HG03565 (cell line): ENCODE measurements around the gene SELENOW.
"Not testable (repeated sequence)": the region's sequence is repeated elsewhere in the genome, so short reads cannot be mapped to it uniquely, and the experiment has no call there.

Experiments used
- ATAC-seq: cut with Tn5 transposase; IDR thresholded peaks from one replicate; pipeline ENCODE4 v1.9.1; 2021; ENCODE audit warnings: mild to moderate bottlenecking, moderate library complexity; ENCODE audit not compliant: unreplicated experiment

The SELENOW gene

DNA sequence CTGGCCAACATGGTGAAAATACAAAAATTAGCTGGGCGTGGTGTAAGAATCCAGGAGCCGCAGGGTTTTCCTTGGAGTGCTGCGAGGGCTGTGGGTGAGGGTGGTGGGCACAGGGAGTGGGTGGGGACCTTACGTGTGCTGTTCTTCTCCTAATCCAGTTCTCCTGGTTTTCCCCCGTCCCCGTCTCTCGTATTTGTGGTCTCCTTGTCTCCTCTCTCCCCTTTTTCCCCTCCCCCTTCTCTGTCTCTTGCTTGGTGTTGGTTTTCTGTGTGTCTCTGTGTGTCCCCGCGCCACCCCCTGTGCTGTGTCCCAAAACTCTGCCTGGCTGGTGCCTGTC is 1.7 kb downstream of the SELENOW start:
- no peak for ATAC-seq

DNA sequence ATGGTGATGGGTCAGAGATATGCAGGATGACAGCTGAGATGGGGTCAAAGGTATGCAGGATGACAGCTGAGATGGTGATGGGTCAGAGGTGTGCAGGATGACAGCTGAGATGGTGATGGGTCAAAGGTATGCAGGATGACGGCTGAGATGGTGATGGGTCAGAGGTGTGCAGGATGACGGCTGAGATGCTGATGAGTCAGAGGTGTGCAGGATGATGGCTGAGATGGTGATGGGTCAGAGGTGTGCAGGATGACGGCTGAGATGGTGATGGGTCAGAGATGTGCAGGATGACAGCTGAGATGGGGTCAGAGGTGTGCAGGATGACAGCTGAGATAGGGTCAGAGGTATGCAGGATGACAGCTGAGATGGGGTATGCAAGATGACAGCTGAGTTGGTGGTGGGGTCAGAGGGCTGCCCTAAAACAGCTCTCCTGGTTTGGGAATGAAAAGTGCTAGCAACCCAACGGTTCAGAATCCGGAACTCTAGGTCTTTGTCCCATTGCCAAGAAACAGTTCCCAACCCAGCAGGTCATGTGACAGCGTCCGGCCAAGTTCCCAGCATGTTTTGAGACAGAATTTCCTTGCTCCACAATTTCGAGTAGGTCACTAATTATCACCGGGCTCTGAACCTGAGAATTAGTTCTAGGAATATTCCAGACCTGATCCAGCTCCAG is 3.2 kb downstream of the SELENOW start:
- ATAC-seq = no peak

DNA sequence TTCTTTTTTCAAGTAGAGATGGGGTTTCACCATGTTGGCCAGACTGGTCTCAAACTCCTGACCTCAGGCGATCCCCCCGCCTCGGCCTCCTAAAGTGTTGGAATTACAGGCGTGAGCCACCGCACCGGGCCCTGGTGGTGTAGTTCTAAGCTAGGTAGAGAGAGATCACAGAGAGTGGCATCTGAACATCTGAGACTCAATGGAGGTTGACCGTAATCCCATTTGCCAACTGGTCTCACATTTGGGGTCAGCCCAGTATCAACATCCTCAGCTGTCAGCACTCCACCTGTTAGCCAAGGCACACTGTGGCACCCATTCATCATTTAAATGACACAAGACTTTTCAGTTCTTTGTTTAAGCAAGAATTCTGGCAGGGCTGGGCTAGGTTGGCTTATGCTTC is 8.1 kb downstream of the SELENOW start:
- ATAC-seq = no peak

DNA sequence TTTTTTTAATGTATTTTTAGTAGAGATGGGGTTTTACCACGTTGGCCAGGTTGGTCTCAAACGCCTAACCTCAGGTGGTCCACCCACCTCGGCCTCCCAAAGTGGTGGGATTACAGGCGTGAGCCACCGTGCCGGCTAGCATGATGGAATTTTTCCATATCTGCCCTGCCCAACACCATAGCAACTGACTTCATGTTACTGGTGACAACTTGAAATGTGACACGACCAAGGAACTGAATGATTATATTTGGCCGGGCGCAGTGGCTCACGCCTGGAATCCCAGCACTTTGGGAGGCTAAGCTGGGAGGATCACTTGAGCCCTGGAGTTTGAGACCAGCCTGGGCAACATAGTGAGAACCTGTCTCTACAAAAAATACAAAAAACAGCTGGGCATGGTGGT is 8.8 kb downstream of the SELENOW start:
- ATAC-seq = not testable (repeated sequence)

DNA sequence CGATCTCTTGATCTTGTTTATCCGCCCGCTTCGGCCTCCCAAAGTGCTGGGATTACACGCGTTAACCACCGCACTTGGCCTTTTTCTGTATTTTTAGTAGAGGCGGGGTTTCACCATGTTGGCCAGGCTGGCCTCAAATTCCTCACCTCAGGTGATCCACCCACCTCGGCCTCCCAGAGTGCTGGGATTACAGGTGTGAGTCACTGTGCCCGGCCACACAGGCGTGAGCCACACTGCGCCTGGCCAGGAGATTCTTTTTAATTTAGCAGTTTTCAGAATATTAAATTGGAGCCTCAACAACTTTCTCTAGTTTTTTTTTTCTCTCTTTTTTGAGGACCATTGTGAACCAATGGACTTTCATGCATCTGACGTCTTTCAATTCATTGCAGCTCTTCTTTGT is 11.3 kb downstream of the SELENOW start:
- ATAC-seq = not testable (repeated sequence)

DNA sequence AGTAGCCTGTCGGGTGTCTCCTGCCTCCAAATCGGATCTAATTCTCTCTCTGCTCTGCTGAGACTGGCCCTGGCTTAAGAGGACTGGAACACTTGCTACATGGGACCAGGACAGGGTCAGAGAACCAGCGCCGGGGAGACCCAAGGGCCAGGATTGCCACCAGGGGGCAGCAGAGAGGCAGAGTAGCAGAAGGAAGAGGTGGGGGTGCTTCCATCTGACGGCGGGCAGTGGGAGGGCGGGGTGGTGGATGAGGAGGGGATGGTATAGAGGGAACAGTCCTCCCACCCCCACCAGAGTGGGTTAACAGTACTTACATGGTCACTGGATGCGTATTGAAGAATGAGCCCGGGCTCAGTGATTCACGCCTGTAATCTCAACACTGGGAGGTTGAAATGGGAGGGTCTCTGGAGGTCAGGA is 11.9 kb downstream of the SELENOW start:
- ATAC-seq = no peak

DNA sequence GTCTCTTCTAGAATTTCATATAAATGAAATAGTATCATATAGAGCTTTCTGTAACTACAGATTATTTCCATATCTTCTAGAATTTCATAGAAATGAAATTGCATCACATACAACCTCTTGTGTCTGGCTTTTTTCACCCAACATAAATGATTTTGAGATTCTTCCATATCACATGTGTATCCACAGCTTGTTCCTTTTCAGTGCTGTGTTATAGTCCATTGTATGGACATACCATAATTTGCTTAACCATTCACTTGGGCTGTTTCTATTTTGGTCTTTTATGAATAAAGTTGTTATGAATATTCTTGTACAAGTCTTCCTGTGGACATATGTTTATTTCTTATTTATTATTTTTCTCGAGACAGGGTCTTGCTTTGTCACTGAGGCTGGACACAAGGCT is 14.1 kb downstream of the SELENOW start:
- no peak for ATAC-seq

DNA sequence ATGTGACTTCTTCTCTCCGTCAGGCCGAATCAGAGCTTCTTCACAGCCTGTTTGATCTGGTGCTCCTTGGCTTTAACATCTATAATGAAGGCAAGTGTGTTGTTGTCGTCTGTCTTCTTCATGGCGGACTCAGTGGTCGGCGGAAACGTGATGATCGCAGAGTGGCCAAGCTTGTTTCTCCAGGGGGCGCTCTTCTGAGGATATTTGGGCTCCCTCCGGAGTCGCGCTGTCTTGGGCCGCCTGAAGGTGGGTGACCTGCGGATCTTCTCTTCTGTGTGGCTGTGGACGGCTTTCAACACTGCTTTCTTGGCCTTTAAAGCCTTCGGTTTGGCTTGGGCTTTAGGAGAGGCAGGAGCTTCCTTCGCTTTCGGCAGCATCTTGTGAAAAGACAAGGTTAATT is 16.0 kb downstream of the SELENOW start:
- ATAC-seq = no peak

DNA sequence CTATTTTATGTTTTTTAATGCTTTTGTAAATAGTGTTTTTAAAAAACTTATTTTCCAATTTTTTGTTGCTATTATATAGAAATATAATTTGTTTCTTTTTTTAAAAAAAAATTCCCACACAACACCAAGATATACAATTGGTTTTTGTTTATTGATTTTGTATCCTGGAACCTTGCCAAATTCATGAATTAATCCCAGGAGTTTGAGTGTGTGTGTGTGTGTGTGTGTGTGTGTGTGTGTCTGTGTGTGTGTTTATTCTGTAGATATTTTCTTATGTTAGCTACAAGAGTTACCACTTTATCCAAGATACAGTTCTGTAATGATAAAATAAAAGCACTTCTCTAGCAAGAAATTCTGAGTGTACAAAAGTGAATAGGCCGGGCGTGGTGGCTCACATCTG is 18.3 kb downstream of the SELENOW start:
- ATAC-seq = no peak

DNA sequence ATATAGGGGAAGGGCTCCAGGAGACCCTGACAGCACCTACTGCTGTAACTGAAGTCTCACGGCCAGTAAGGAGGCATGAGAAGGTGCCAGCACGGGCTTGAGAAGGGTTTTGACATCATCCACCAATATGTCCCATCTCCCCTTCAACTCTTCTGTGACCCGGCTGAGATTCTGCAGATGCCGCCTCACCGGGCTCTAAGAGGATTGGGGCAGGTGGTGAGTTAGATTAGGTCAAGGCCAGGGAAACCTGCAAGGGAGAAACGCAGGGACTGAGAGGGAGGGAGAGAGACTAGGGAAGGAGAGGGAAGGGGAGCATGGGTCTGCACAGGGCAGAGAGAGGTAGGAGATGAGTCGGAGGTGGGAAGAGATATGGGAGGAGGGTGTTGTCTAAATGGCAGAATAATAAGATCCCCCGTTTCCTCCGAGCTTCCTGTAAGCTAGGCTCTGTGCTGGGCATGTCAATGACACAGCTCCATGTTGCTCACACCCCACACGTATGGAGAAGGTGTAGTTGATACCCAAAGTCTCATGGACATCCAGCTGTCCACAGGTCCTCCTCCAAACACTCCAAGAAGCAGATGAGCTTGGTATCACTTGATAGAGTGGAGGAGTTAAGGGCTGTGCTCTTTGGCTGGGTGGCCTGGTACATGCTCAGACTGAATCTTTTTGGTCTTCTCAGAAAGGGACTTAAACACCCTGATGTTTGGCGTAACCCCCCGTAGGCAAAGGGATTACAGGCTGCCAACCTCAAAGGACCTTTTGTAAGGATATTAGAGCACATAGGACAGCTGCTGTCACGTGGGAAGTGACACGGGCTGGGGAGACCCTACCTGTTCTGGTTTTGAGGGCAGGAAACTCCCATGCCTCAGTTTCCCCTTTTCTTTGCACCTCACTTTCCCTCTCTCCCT is 19.7 kb downstream of the SELENOW start:
- ATAC-seq = no peak

DNA sequence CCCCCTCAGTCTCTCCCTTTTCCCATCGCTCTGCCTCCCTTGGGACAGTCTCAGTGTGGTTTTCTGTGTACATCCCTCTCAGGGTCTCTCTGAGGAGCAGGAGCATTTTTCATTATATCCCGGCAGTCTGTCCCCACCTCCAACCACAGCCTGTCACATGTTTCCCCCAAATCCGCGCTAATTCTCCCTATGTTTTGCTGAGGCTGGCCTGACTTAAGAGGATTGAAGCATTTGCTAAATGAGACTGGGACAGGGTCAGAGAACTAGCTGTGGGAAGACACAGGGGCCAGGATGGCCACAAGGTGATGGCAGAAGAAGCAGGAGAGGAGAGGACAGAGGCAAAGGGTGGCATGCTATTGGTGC is 20.4 kb downstream of the SELENOW start:
- ATAC-seq = no peak

DNA sequence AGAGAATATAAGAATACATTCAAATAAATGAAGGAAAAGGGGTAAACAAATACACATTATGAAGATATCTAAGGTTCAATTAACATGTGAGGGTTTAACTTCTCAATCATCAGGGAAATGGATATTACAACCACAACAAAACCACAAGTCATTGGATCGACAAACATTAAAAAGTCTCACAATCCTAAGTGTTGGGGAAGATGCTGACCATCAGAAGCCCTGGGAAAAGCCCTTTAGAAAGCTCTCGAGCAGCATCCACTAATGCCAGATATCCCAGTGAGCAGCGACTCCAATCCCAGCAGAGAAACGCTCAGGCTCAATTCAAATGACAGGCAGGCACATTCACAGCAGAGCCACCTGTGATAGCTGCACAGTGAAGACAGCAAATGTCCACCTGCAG is 22.8 kb downstream of the SELENOW start:
- ATAC-seq = no peak

DNA sequence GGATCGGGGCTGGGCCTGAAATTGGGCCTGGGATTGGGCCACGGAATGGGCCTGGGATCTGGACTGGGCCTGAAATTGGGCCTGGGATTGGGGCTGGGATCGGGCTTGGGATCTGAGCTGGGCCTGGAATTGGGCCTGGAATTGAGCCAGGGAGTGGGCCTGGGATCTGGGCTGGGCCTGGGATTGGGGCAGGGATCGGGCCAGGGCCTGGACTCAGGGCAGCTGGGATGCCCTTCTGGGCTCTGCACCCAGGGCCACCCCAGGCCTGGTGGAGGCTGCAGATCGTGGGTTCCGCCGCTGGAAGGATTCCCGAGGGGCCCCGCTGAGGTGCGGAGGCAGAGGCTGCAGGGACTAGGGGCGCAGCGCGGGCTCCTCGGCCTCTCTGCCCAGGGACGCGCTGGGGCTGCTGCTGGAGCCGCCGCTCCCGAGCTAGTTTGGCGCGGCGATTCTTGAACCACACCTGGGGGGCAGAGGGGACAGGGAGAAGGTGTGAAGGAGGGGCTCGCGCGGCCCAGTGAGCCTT is 24.1 kb downstream of the SELENOW start:
- ATAC-seq = no peak

DNA sequence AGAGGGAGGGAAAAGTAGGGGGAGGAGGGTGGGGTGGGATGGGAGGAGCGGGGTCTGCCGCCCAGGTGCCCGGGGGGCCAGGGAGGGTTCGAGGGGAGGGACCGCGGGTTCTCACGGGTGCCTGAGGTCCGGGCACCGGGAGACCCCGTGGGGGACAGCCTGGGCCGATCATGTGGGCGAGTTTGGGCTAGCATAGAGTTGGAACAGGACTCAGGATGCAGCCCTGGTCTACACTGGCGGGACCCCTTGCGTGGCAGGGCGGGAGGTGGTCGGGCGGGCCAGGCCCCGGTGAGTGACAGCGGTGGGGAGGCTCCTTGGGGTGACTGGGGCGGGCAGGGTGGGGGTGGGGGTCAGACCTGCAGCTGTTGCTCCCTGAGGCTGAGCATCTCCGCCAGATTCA is 24.6 kb downstream of the SELENOW start:
- ATAC-seq = not testable (repeated sequence)

DNA sequence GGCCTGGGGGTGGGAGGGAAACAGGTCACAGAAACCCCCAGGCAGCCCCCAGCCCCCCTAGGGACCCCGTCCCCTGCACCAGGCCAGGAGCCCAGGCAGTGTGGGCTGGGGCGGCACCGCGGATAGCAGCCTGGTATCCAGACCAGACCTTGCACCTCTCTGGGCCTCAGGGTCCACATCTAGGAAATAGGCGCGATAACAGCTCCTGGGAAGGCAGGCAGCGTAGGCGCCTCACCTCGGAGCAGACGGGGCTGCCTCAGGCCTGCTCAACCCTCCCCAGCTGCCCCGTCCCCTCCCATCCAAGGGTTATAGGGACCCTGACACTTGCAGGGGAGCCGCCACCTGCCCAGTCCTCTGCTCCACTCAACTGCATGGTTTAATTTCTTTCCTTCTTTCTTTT is 25.2 kb downstream of the SELENOW start:
- ATAC-seq = not testable (repeated sequence)

DNA sequence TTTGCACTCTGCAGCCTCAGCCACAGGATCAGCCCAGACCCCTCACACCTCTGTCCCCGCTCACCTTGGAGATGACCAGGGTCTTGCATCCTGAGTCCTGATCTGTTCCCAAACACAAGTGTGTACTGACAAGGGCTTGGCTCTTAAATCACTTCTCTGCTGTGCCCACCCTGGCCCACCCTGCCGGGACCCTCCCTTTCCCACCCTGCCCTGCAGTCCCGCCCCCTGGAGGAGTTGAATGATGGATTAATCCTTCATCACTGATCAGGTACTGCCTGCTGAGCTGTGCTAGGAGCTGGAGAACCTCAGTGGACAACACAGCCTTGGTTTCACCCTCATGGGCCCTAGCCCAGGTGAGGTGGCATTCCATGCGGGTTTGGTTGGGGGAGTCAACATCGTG is 25.9 kb downstream of the SELENOW start, which contains the start of gene TPRX1:
TPRX1 (minus strand) TSS at position 101 of the 400 bp plus-strand sequence; CDS start at position 89, 12 bp downstream.
- not testable (repeated sequence) for ATAC-seq

DNA sequence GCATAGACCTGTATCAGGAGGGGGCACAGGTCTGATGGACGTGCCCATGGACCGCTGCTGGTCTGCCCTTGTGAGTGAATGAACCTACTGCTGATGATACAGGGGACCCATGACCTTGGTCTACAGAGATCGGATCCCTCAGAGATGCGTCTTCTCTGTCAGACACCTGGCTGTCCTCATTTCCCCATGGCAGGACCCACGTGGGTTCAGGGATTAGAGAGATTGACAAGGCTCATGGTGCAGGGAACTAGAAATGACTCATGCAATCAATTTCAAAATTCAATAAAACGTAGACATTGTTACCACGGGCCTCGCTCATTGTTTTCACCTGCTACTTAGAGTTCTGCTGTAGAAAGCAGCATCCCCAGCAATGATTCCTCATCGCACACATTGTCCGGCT is 26.8 kb downstream of the SELENOW start:
- no peak for ATAC-seq

DNA sequence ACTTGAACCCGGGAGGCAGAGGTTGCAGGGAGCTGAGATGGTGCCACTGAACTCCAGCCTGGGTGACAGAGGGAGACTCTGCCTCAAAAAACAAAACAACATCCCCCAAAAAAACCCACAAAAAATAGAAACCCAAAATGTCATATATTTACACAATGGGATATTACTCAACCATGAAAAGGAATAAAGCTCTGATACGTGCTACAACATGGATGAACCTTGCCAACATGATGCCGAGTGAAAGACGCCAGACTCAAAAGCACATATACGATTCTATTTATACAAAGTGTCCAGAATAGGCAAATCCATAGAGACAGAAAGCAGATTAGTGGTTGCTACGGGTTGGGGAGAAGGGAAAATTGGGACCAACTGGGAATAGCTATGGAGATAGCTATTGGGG is 27.9 kb downstream of the SELENOW start:
- no peak for ATAC-seq

DNA sequence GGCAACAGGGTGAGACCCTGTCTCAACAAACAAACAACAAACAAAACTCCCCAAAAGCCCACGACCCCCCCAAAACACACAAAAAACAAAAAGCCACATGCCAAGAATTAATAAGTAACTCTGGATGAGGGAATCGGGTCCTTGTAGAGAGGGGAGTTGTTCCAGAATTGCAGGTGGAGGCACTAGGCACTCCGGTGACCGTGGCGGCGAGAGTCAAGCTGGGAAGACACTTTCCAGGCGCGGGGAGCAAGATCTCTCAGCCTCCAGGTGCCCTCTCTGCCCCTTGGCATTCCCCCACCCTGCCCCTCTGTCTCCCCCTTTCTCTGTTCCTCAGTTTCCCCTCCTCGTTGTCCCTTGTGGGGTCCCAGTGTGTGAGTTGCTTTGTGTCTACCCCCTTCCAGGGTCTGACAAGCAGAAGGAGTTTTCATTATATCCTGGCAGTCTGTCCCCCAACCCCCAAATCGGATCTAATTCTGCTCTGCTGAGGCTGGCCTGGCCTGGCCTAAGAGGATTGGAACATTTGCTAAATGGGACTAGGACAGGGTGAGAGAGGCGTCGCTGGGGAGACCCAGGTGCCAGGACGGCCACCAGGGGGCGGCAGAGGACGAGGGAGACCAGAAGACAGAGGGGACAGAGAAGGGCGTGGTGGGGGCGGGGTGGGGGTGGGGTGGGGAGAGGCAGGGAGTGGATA is 34.9 kb downstream of the SELENOW start:
- ATAC-seq = no peak

DNA sequence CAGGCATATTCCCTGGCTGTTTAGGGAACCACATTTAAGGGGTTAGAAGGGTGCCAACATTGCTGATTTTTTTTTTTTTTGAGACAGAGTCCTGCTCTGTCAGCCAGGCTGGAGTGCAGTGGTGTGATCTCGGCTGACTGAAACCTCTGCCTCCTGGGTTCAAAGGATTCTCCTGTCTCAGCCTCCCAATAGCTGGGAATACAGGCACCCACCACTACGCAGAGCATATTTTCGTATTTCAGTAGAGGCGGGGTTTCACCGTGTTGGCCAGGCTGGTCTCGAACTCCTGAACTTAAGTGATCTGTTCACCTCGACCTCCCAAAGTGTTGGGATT is 35.5 kb downstream of the SELENOW start:
- no peak for ATAC-seq

DNA sequence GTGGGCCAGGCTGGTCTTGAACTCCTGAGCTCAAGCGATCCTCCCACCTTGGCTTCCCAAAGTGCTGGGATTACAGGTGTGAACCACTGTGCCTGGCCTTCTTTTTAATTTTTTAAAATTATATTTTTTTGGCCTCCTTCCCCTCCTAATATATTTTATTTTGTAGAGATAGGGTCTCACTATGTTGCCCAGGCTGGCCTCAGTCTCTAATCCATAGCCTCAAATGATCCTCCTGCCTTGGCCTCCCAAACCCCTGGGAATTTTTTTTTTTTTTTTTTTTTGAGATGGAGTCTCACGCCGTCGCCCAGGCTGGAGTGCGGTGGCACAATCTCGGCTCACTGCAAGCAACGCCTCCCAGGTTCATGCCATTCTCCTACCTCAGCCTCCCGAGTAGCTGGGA is 37.8 kb downstream of the SELENOW start:
- not testable (repeated sequence) for ATAC-seq

DNA sequence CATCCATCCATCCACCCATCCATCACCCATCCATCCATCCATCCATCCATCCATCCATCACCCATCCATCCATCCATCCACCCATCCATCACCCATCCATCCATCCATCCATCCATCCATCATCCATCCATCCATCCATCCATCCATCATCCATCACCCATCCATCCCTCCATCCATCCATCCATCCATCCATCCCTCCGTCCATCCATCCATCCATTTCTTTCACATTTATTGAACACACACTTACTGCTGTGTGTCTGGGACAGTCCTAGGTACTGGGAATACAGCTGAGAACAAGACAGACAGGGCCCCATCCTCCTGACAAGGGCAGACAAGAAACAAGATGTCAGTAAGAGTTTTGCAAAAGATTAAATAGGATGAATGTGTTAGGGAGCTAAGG is 39.7 kb downstream of the SELENOW start:
- not testable (repeated sequence) for ATAC-seq
